Natural killer cell (primary cell): ENCODE measurements around the gene SNN. TPM values are rescaled to one million over a fixed set of nuclear protein-coding genes. Genes with fewer than 3 reads are reported as not detected.
A peak's percentile ranks its signal among the peaks of the same experiment; 100 is the strongest.

ENCODE experiments used
- ATAC-seq, 3 donors: fragments of 150-1000 bp in 2 of 3; fragments of 200-7000 bp in 1 of 3; cut with Tn5 transposase; 1 replicate in 1 of 3; 2 replicates in 2 of 3; pipeline ENCODE4 v1.10.0; 2021; ENCODE audit warnings: mild to moderate bottlenecking in 2 of 3, moderate library complexity in 2 of 3
- DNase-seq, 2 donors: peaks; one replicate each; pipeline versions ENCODE4 v3.0.0 to v3.0.0-alpha.2; 2013 to 2021; ENCODE audit warnings: mixed read lengths in 1 of 2
- H3K27ac ChIP-seq: one replicate; pipeline ENCODE4 v1.5.1; 2013; ENCODE audit warnings: mild to moderate bottlenecking, low read length
- H3K27me3 ChIP-seq: one replicate; pipeline ENCODE4 v1.6.1; 2013; ENCODE audit warnings: low read length; ENCODE audit not compliant: control insufficient read depth, insufficient read depth
- H3K36me3 ChIP-seq: one replicate; pipeline ENCODE4 v1.6.1; 2013; ENCODE audit warnings: low read length; ENCODE audit not compliant: control insufficient read depth, insufficient read depth
- H3K4me1 ChIP-seq: one replicate; pipeline ENCODE4 v1.6.1; 2013; ENCODE audit warnings: low read length; ENCODE audit not compliant: control insufficient read depth, insufficient read depth
- H3K4me3 ChIP-seq: one replicate; pipeline ENCODE4 v1.5.1; 2013; ENCODE audit warnings: low read length
- H3K9me3 ChIP-seq: one replicate; pipeline ENCODE4 v1.6.1; 2013; ENCODE audit warnings: low read length; ENCODE audit not compliant: control insufficient read depth, insufficient read depth
- H3K27ac Mint-ChIP-seq, 2 donors: one replicate each; pipeline ENCODE4 v1.8.0; 2022; ENCODE audit warnings: mild to moderate bottlenecking in 2 of 2, mixed read lengths in 2 of 2, moderate library complexity in 1 of 2
- H3K27me3 Mint-ChIP-seq, 2 donors: one replicate each; pipeline ENCODE4 v1.8.0; 2022; ENCODE audit warnings: low read depth in 2 of 2, mixed read lengths in 2 of 2
- H3K36me3 Mint-ChIP-seq: one replicate; pipeline ENCODE4 v1.8.0; 2022; ENCODE audit warnings: mixed read lengths
- H3K4me1 Mint-ChIP-seq, 2 donors: one replicate each; pipeline ENCODE4 v1.8.0; 2022; ENCODE audit warnings: mixed read lengths in 2 of 2
- H3K4me3 Mint-ChIP-seq: one replicate; pipeline ENCODE4 v1.8.0; 2022; ENCODE audit warnings: mild to moderate bottlenecking, moderate library complexity, mixed read lengths
- H3K9me3 Mint-ChIP-seq, 2 donors: one replicate each; pipeline ENCODE4 v1.8.0; 2022; ENCODE audit warnings: mixed read lengths in 2 of 2
- WGBS: methylation state at CpG from one replicate; pipeline ENCODE4 v1.1.7; 2013; ENCODE audit warnings: missing lambda C conversion rate; ENCODE audit not compliant: insufficient coverage; 5-methylcytosine and 5-hydroxymethylcytosine counted together
- intact Hi-C: fragments of 100-400 bp; cut with micrococcal nuclease; formaldehyde crosslinking; loops from one replicate; pipeline ENCODE4 v1.14.2; 2022
- total RNA-seq, 4 donors: library from RNA; stranded (reverse); fragments of 120-200 nt in 1 of 4; gene quantifications; one replicate each; pipeline versions ENCODE4 v1.2.3 to v1.2.4, GENCODE V29; 2013 to 2022
- TF ChIP-seq, protein P1 (sequence below): fragments of 200-600 bp; IDR thresholded peaks from one replicate; pipeline ENCODE4 v1.8.0; 2022; ENCODE audit warnings: antibody characterized with exemption

SNN gene
- total RNA-seq, 3 donors from 2014 or later (not counting 1 experiment from before 2014, with no cell fraction given): 5.3 to 20.0 (median 12.5) TPM

- TF ChIP-seq, protein P1, sequence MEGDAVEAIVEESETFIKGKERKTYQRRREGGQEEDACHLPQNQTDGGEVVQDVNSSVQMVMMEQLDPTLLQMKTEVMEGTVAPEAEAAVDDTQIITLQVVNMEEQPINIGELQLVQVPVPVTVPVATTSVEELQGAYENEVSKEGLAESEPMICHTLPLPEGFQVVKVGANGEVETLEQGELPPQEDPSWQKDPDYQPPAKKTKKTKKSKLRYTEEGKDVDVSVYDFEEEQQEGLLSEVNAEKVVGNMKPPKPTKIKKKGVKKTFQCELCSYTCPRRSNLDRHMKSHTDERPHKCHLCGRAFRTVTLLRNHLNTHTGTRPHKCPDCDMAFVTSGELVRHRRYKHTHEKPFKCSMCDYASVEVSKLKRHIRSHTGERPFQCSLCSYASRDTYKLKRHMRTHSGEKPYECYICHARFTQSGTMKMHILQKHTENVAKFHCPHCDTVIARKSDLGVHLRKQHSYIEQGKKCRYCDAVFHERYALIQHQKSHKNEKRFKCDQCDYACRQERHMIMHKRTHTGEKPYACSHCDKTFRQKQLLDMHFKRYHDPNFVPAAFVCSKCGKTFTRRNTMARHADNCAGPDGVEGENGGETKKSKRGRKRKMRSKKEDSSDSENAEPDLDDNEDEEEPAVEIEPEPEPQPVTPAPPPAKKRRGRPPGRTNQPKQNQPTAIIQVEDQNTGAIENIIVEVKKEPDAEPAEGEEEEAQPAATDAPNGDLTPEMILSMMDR: no peak
- ATAC-seq: no peak
- Histone ChIP-seq H3K36me3 (peaks cover 36% of the 10 kb centered on the region), H3K9me3 (no peaks in the 10 kb centered on the region), H3K27me3 (no peaks in the 10 kb centered on the region), H3K27ac (no peak overlapping the region), H3K4me1 (peaks cover 60% of the 10 kb centered on the region), H3K4me3 (no peak overlapping the region)
- Mint-ChIP-seq H3K9me3 (no peaks in the 10 kb centered on the region), H3K4me1 (peaks cover 0 to 19% of the 10 kb centered on the region in 2 donors), H3K27ac (no peak overlapping the region), H3K27me3 (no peaks in the 10 kb centered on the region), H3K36me3 (no peaks in the 10 kb centered on the region), H3K4me3 (no peak overlapping the region)
- WGBS: 92% methylated on average over 42 of the region's 42 CpGs
- DNase-seq: no peak
- intact Hi-C loops: no loop called here
Measured at GRCh38 chr16:11675561-11676511, 7.6 kb downstream of the SNN start.

DNA sequence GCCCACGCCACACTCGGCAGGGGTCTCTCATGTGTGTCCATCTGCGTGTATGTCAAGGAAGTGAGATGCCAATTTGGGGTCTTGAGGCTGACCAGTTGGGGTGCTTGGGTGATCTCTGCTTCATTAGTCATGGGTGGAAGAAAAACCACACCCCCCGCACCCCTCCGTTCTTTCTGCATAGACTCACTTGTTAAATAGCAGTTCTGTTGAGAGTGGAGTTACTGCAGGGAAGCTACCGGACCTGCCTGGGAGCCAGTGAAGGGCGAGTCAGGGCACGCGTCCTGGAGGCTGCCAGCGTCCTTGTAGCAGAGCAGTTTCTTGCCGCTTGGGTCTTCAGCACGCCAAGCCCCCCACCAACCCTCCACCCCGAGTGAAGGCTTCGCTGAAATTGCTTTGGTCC is 8.5 kb downstream of the SNN start:
- Histone ChIP-seq H3K4me1 (peaks cover 59% of the 10 kb centered on the region), H3K9me3 (no peaks in the 10 kb centered on the region), H3K4me3 (no peak overlapping the region), H3K36me3 (peaks cover 36% of the 10 kb centered on the region), H3K27ac (no peak overlapping the region), H3K27me3 (no peaks in the 10 kb centered on the region)
- no peaks in the 10 kb centered on the region for H3K36me3 Mint-ChIP-seq
- DNase-seq (no peak), ATAC-seq (no peak)
- intact Hi-C loops: no loop called here
- peaks cover 8 to 28% of the 10 kb centered on the region in 2 donors for H3K4me1 Mint-ChIP-seq
- WGBS: 88% methylated on average over 14 of the region's 14 CpGs
- no peak overlapping the region for H3K4me3 Mint-ChIP-seq
- H3K27ac Mint-ChIP-seq: peak overlapping the region in 1 of 2 donors; percentile 62
- H3K27me3 Mint-ChIP-seq: no peaks in the 10 kb centered on the region
- H3K9me3 Mint-ChIP-seq: no peaks in the 10 kb centered on the region
- TF ChIP-seq, protein P1: no peak

GRCh38 chr16:11677451-11677951 is 9.2 kb downstream of the SNN start:
- Histone ChIP-seq H3K27me3 (no peaks in the 10 kb centered on the region), H3K27ac (peak overlapping the region; percentile 47), H3K4me1 (peaks cover 57% of the 10 kb centered on the region), H3K4me3 (no peak overlapping the region), H3K9me3 (no peaks in the 10 kb centered on the region), H3K36me3 (peaks cover 36% of the 10 kb centered on the region)
- TF ChIP-seq, protein P1: no peak
- DNase-seq: no peak
- Mint-ChIP-seq H3K4me3 (peak overlapping the region; percentile 13), H3K9me3 (no peaks in the 10 kb centered on the region), H3K4me1 (peaks cover 10 to 26% of the 10 kb centered on the region in 2 donors), H3K27me3 (no peaks in the 10 kb centered on the region), H3K36me3 (no peaks in the 10 kb centered on the region), H3K27ac (peak overlapping the region in 1 of 2 donors; percentile 62)
- 69% methylated on average over 9 of the region's 9 CpGs for WGBS
- no peak for ATAC-seq
- intact Hi-C loops: no loop called here
